Measurements from ENCODE around the gene ADGRL3.

The ADGRL3 gene

DNA sequence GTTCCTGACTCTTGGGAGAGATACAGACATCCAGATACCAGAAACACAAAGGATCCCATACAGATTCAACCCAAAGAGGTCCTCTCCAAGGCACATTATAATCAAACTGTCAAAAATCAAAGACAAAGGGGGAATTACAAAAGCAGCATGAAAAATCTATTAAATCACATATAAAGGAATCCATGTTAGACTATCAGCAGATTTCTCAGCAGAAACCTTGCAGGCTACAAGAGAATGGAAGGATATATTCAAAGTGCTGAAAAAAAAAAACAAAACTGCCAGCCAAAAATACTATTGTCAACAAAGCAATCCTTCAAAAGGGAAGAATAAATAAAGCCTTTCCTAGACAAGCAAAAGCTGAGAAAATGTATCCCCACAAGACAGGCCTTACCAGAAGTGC lies 14.8 kb upstream of the ADGRL3 start:
- no peaks in the 10 kb centered on the region for H3K36me3 ChIP-seq (ENCODE audit: insufficient read depth, low read length)

DNA sequence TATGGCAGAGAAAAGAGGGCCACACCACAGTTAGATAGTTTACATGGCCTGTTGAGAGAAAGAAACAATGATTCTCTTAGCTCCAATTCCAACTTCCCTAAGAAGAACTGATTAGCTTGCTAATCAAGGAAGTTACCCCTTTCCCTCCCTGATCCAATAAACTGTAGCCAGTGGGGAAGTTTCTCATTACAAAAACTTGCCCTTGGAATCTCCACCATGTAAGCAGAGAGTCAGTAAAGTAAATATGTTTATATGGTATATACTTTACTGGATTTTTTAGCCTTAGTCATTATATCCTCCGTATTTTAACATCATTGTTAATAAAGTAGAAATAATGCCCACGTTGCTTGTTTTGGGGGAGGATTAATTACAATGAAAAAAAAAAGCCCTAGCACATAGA lies 7.7 kb upstream of the ADGRL3 start:
- TF ChIP-seq, protein P1, sequence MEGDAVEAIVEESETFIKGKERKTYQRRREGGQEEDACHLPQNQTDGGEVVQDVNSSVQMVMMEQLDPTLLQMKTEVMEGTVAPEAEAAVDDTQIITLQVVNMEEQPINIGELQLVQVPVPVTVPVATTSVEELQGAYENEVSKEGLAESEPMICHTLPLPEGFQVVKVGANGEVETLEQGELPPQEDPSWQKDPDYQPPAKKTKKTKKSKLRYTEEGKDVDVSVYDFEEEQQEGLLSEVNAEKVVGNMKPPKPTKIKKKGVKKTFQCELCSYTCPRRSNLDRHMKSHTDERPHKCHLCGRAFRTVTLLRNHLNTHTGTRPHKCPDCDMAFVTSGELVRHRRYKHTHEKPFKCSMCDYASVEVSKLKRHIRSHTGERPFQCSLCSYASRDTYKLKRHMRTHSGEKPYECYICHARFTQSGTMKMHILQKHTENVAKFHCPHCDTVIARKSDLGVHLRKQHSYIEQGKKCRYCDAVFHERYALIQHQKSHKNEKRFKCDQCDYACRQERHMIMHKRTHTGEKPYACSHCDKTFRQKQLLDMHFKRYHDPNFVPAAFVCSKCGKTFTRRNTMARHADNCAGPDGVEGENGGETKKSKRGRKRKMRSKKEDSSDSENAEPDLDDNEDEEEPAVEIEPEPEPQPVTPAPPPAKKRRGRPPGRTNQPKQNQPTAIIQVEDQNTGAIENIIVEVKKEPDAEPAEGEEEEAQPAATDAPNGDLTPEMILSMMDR (IDR thresholded peaks at IDR 0.05; ENCODE audit: low read length): no peak
- Histone ChIP-seq H3K9ac (ENCODE audit: low read length) (no peak overlapping the region), H2AFZ (ENCODE audit: low read length) (no peak overlapping the region), H3K9me2 (ENCODE audit: low read depth, low read length) (no peaks in the 10 kb centered on the region), H3K9me3 (ENCODE audit: low read length) (no peaks in the 10 kb centered on the region), H3K4me3 (ENCODE audit: low read depth, low read length, poor library complexity, severe bottlenecking) (no peak overlapping the region), H4K20me1 (ENCODE audit: insufficient read depth, low read length) (no peaks in the 10 kb centered on the region), H3K27ac (ENCODE audit: low read depth, low read length, poor library complexity, severe bottlenecking) (no peak overlapping the region), H3K27me3 (ENCODE audit: insufficient read depth, low read length) (no peaks in the 10 kb centered on the region), H3K4me1 (ENCODE audit: insufficient read depth, low read length, severe bottlenecking) (no peaks in the 10 kb centered on the region), H3K79me2 (ENCODE audit: insufficient read depth, low read length) (no peaks in the 10 kb centered on the region), H3K36me3 (ENCODE audit: insufficient read depth, low read length) (no peaks in the 10 kb centered on the region), H3F3A (ENCODE audit: insufficient read depth, low read length) (no peaks in the 10 kb centered on the region), H3K4me2 (ENCODE audit: low read length) (no peak overlapping the region)

More for the DNA sequence above, 14.8 kb upstream of the ADGRL3 start:
- H3K79me2 ChIP-seq (ENCODE audit: insufficient read depth, low read length): no peaks in the 10 kb centered on the region
- no peak overlapping the region for H3K4me3 ChIP-seq (ENCODE audit: low read depth, low read length, poor library complexity, severe bottlenecking)
- H3K27ac ChIP-seq (ENCODE audit: low read depth, low read length, poor library complexity, severe bottlenecking): no peak overlapping the region
- no peaks in the 10 kb centered on the region for H4K20me1 ChIP-seq (ENCODE audit: insufficient read depth, low read length)
- no peaks in the 10 kb centered on the region for H3K9me2 ChIP-seq (ENCODE audit: low read depth, low read length)
- no peaks in the 10 kb centered on the region for H3K4me1 ChIP-seq (ENCODE audit: insufficient read depth, low read length, severe bottlenecking)
- no peak overlapping the region for H3K9ac ChIP-seq (ENCODE audit: low read length)
- no peaks in the 10 kb centered on the region for H3K27me3 ChIP-seq (ENCODE audit: insufficient read depth, low read length)
- no peak overlapping the region for H3K4me2 ChIP-seq (ENCODE audit: low read length)
- H3K9me3 ChIP-seq (ENCODE audit: low read length): no peaks in the 10 kb centered on the region
- TF ChIP-seq EZH2 (IDR thresholded peaks at IDR 0.05; ENCODE audit: borderline replicate concordance, low read length): no peak
- TF ChIP-seq, protein P1 (IDR thresholded peaks at IDR 0.05; ENCODE audit: low read length): no peak
- no peak overlapping the region for H2AFZ ChIP-seq (ENCODE audit: low read length)
- no peaks in the 10 kb centered on the region for H3F3A ChIP-seq (ENCODE audit: insufficient read depth, low read length)

DNA sequence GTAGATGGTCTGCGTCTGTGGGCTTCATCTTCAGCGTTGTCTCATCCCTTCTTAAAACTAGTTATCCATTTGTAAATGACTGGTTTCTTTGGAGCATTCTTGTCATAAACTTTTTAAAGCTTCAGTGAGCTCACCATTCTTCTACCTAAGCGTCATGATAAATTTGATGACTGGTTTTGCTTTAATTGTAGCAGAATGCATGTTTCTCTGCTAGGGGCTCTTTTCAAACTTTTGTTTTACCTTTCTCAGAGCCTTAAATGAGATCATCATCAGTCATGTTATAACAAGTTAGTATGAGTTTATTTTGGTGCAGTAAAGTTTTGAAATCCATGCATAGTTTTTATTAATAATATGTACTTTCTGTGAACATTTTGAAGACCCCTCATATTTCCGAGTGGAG lies 6.3 kb upstream of the ADGRL3 start:
- no peak overlapping the region for H3K9ac ChIP-seq (ENCODE audit: low read length)
- H3K27me3 ChIP-seq (ENCODE audit: insufficient read depth, low read length): no peaks in the 10 kb centered on the region
- no peak overlapping the region for H3K27ac ChIP-seq (ENCODE audit: low read depth, low read length, poor library complexity, severe bottlenecking)
- no peaks in the 10 kb centered on the region for H4K20me1 ChIP-seq (ENCODE audit: insufficient read depth, low read length)
- no peak for TF ChIP-seq EZH2 (IDR thresholded peaks at IDR 0.05; ENCODE audit: borderline replicate concordance, low read length)
- TF ChIP-seq, protein P1 (IDR thresholded peaks at IDR 0.05; ENCODE audit: low read length): no peak
- H3K36me3 ChIP-seq (ENCODE audit: insufficient read depth, low read length): no peaks in the 10 kb centered on the region
- no peak overlapping the region for H2AFZ ChIP-seq (ENCODE audit: low read length)
- no peaks in the 10 kb centered on the region for H3K9me2 ChIP-seq (ENCODE audit: low read depth, low read length)
- H3K9me3 ChIP-seq (ENCODE audit: low read length): no peaks in the 10 kb centered on the region
- no peak overlapping the region for H3K4me2 ChIP-seq (ENCODE audit: low read length)
- H3F3A ChIP-seq (ENCODE audit: insufficient read depth, low read length): no peaks in the 10 kb centered on the region
- H3K79me2 ChIP-seq (ENCODE audit: insufficient read depth, low read length): no peaks in the 10 kb centered on the region
- H3K4me1 ChIP-seq (ENCODE audit: insufficient read depth, low read length, severe bottlenecking): no peaks in the 10 kb centered on the region
- no peak overlapping the region for H3K4me3 ChIP-seq (ENCODE audit: low read depth, low read length, poor library complexity, severe bottlenecking)

All from OCI-LY1 (cell line).